Astrocyte (in vitro differentiated cells and primary cell): ENCODE data around the gene ENHO. TPM values are rescaled to one million over a fixed set of nuclear protein-coding genes. Genes with fewer than 3 reads are reported as not detected.

Experiments used
- DNase-seq: peaks from one replicate; pipeline ENCODE4 v3.0.0-alpha.2; 2010; ENCODE audit warnings: low read depth
- FAIRE-seq: peaks from 2 replicates; lab custom pipeline; 2011; peaks lifted over from hg19 to GRCh38; lab: Jason Lieb, UNC
- H2AFZ ChIP-seq: 2 replicates; pipeline ENCODE4 v1.6.0; 2012; ENCODE audit warnings: low read depth, low read length, inconsistent platforms
- H3K27ac ChIP-seq: 2 replicates; pipeline ENCODE4 v1.5.1; 2011; ENCODE audit warnings: low read depth, low read length, inconsistent platforms
- H3K27me3 ChIP-seq: 2 replicates; pipeline ENCODE4 v1.6.0; 2011; ENCODE audit warnings: low read length, inconsistent platforms; ENCODE audit not compliant: insufficient read depth
- H3K36me3 ChIP-seq: 2 replicates; pipeline ENCODE4 v1.5.1; 2011; ENCODE audit warnings: low read length, inconsistent platforms; ENCODE audit not compliant: insufficient read depth
- H3K4me1 ChIP-seq: 2 replicates; pipeline ENCODE4 v1.5.1; 2011; ENCODE audit warnings: low read length, inconsistent platforms; ENCODE audit not compliant: insufficient read depth
- H3K4me2 ChIP-seq: 2 replicates; pipeline ENCODE4 v1.6.0; 2012; ENCODE audit warnings: low read length, inconsistent platforms
- H3K4me3 ChIP-seq: 2 replicates; pipeline ENCODE4 v1.5.1; 2011; ENCODE audit warnings: low read depth, mild to moderate bottlenecking, low read length, inconsistent platforms; ENCODE audit not compliant: insufficient read depth
- H3K79me2 ChIP-seq: 2 replicates; pipeline ENCODE4 v1.6.0; 2012; ENCODE audit warnings: mild to moderate bottlenecking, low read length, inconsistent platforms; ENCODE audit not compliant: insufficient read depth
- H3K9ac ChIP-seq: 2 replicates; pipeline ENCODE4 v1.6.0; 2012; ENCODE audit warnings: mild to moderate bottlenecking, low read length, inconsistent platforms
- H3K9me3 ChIP-seq: 2 replicates; pipeline ENCODE4 v1.5.1; 2012; ENCODE audit warnings: low read depth, mild to moderate bottlenecking, low read length, inconsistent platforms; ENCODE audit not compliant: insufficient read depth
- H4K20me1 ChIP-seq: 2 replicates; pipeline ENCODE4 v1.6.0; 2012; ENCODE audit warnings: low read length, inconsistent platforms; ENCODE audit not compliant: insufficient read depth
- H3K27ac Mint-ChIP-seq: one replicate; pipeline ENCODE4 v1.8.0; 2021; ENCODE audit warnings: mild to moderate bottlenecking, mixed read lengths; ENCODE audit not compliant: unreplicated experiment
- H3K27me3 Mint-ChIP-seq: one replicate; pipeline ENCODE4 v1.8.0; 2021; ENCODE audit warnings: low read depth, mixed read lengths; ENCODE audit not compliant: unreplicated experiment
- H3K36me3 Mint-ChIP-seq: one replicate; pipeline ENCODE4 v1.8.0; 2021; ENCODE audit warnings: low read depth, mixed read lengths; ENCODE audit not compliant: unreplicated experiment
- H3K4me1 Mint-ChIP-seq: one replicate; pipeline ENCODE4 v1.8.0; 2021; ENCODE audit warnings: low read depth, mixed read lengths; ENCODE audit not compliant: unreplicated experiment
- H3K4me3 Mint-ChIP-seq: one replicate; pipeline ENCODE4 v1.8.0; 2021; ENCODE audit warnings: mild to moderate bottlenecking, moderate library complexity, mixed read lengths; ENCODE audit not compliant: unreplicated experiment
- H3K9me3 Mint-ChIP-seq: one replicate; pipeline ENCODE4 v1.8.0; 2021; ENCODE audit warnings: mild to moderate bottlenecking, mixed read lengths; ENCODE audit not compliant: unreplicated experiment
- EZH2 ChIP-seq: IDR thresholded peaks from 2 replicates; pipeline ENCODE4 v1.6.1; 2012; ENCODE audit warnings: mild to moderate bottlenecking, low read length, inconsistent platforms; ENCODE audit not compliant: insufficient read depth
- total RNA-seq: library from RNA; stranded (reverse); gene quantifications from 2 replicates; pipeline ENCODE4 v1.2.1, GENCODE V29; 2021
- TF ChIP-seq, protein P1 (sequence below): IDR thresholded peaks from 2 replicates; pipeline ENCODE4 v1.5.1; 2011; ENCODE audit warnings: low read depth, mild to moderate bottlenecking, inconsistent platforms, low read length, moderate library complexity; ENCODE audit not compliant: insufficient read depth

ENHO gene
- total RNA-seq, 1 donor from 2014 or later: 1.1 TPM

- Histone ChIP-seq H3K79me2 (no peaks in the 10 kb centered on the region), H3K4me3 (no peak overlapping the region), H3K27me3 (peaks cover 7% of the 10 kb centered on the region), H3K4me2 (no peak overlapping the region), H3K4me1 (no peaks in the 10 kb centered on the region), H4K20me1 (peaks cover 4% of the 10 kb centered on the region), H3K27ac (no peak overlapping the region), H3K36me3 (no peaks in the 10 kb centered on the region), H3K9ac (no peak overlapping the region), H2AFZ (no peak overlapping the region), H3K9me3 (no peaks in the 10 kb centered on the region)
- DNase-seq (no peak), FAIRE-seq (no peak)
- Mint-ChIP-seq H3K27me3 (peaks cover 49% of the 10 kb centered on the region), H3K4me1 (peaks cover 6% of the 10 kb centered on the region), H3K27ac (no peak overlapping the region), H3K4me3 (no peak overlapping the region), H3K9me3 (no peaks in the 10 kb centered on the region), H3K36me3 (peaks cover 6% of the 10 kb centered on the region)
- no peak for TF ChIP-seq EZH2
Measured at GRCh38 chr9:34552606-34552981, 29.8 kb upstream of the ENHO start.

GRCh38 chr9:34551751-34552605 is 29.2 kb upstream of the ENHO start:
- H3K4me1 ChIP-seq: no peaks in the 10 kb centered on the region
- no peaks in the 10 kb centered on the region for H3K36me3 ChIP-seq
- Mint-ChIP-seq H3K4me3 (no peak overlapping the region), H3K27ac (no peak overlapping the region), H3K36me3 (peaks cover 6% of the 10 kb centered on the region), H3K4me1 (peaks cover 6% of the 10 kb centered on the region), H3K9me3 (no peaks in the 10 kb centered on the region), H3K27me3 (peaks cover 53% of the 10 kb centered on the region)
- H3K4me3 ChIP-seq: no peak overlapping the region
- no peak overlapping the region for H2AFZ ChIP-seq
- no peak overlapping the region for H3K27ac ChIP-seq
- peaks cover 5% of the 10 kb centered on the region for H4K20me1 ChIP-seq
- FAIRE-seq (no peak), DNase-seq (no peak)
- H3K9ac ChIP-seq: no peak overlapping the region
- H3K27me3 ChIP-seq: peaks cover 7% of the 10 kb centered on the region
- no peak overlapping the region for H3K4me2 ChIP-seq
- TF ChIP-seq, protein P1, sequence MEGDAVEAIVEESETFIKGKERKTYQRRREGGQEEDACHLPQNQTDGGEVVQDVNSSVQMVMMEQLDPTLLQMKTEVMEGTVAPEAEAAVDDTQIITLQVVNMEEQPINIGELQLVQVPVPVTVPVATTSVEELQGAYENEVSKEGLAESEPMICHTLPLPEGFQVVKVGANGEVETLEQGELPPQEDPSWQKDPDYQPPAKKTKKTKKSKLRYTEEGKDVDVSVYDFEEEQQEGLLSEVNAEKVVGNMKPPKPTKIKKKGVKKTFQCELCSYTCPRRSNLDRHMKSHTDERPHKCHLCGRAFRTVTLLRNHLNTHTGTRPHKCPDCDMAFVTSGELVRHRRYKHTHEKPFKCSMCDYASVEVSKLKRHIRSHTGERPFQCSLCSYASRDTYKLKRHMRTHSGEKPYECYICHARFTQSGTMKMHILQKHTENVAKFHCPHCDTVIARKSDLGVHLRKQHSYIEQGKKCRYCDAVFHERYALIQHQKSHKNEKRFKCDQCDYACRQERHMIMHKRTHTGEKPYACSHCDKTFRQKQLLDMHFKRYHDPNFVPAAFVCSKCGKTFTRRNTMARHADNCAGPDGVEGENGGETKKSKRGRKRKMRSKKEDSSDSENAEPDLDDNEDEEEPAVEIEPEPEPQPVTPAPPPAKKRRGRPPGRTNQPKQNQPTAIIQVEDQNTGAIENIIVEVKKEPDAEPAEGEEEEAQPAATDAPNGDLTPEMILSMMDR: no peak
- TF ChIP-seq EZH2: no peak
- H3K9me3 ChIP-seq: no peaks in the 10 kb centered on the region
- H3K79me2 ChIP-seq: no peaks in the 10 kb centered on the region

DNA sequence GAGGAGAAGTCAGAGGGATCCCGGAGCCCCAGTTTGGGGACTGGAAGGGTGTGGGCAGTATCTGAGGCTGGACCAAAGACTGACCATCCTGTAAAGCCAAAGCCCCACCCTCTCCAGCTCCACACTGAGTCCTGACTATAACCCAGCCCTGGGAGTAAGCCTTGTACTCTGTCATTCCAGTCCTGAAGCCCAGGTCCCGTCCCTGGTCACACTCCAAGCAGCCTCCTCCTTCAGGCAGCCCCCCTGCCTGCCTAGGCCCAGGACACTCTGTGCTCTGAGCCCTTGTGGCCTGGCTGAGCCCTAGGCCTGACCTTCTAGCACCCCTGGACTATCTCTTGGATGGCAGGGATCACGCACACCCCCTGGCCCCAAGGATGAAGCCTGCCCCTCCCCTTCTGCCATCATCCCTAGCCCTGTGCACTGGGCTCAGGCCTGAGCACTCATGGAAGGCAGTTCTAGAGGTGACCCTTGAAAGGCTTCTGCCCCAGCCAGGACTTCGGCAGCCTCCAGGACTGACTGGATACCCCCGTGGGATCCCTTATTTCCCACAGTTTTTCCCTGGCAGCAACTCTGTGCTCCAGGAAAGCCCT is 28.0 kb upstream of the ENHO start:
- H3K4me2 ChIP-seq: no peak overlapping the region
- DNase-seq (no peak), FAIRE-seq (no peak)
- peaks cover 6% of the 10 kb centered on the region for H3K36me3 Mint-ChIP-seq
- H3K4me1 Mint-ChIP-seq: peaks cover 6% of the 10 kb centered on the region
- H3K79me2 ChIP-seq: no peaks in the 10 kb centered on the region
- H3K27ac Mint-ChIP-seq: no peak overlapping the region
- peaks cover 5% of the 10 kb centered on the region for H4K20me1 ChIP-seq
- H2AFZ ChIP-seq: no peak overlapping the region
- no peaks in the 10 kb centered on the region for H3K9me3 Mint-ChIP-seq
- H3K9me3 ChIP-seq: no peaks in the 10 kb centered on the region
- H3K4me1 ChIP-seq: no peaks in the 10 kb centered on the region
- peaks cover 49% of the 10 kb centered on the region for H3K27me3 Mint-ChIP-seq
- H3K27ac ChIP-seq: no peak overlapping the region
- H3K4me3 ChIP-seq: no peak overlapping the region
- H3K36me3 ChIP-seq: no peaks in the 10 kb centered on the region
- H3K9ac ChIP-seq: no peak overlapping the region
- peaks cover 10% of the 10 kb centered on the region for H3K27me3 ChIP-seq
- no peak overlapping the region for H3K4me3 Mint-ChIP-seq
- TF ChIP-seq, protein P1: no peak
- no peak for TF ChIP-seq EZH2
